Measurements from ENCODE around the gene ORC2. TPM values are rescaled to one million over a fixed set of nuclear protein-coding genes. Genes with fewer than 3 reads are reported as not detected.

ORC2 gene
- total and polyA plus RNA-seq, 10 of the 15 experiments (the other 5 are each of a cell fraction or from before 2014, with no cell fraction given): 6.1 to 36.9 (median 17.6) TPM

GRCh38 chr2:200878289-200878880 lies 85.1 kb downstream of the ORC2 start (continued):
- no peak for TF ChIP-seq PKNOX1 (IDR thresholded peaks at IDR 0.05)
- TF ChIP-seq IRF3 (IDR thresholded peaks at IDR 0.05): no peak
- TF ChIP-seq ATF7 (IDR thresholded peaks at IDR 0.05; ENCODE audit: low read depth): no peak

- Histone ChIP-seq H3K4me3 (no peak overlapping the region), H2AFZ (ENCODE audit: control insufficient read depth, low read depth, low read length) (no peak overlapping the region), H3K4me2 (ENCODE audit: control insufficient read depth, insufficient read depth) (no peak overlapping the region), H4K20me1 (ENCODE audit: control insufficient read depth, insufficient read depth) (no peaks in the 10 kb centered on the region), H3K9ac (ENCODE audit: control insufficient read depth, insufficient read depth, low read length) (no peak overlapping the region), H3K27me3 (replicated peaks in 1 of 2; ENCODE audit: control insufficient read depth in 2 of 2, insufficient read depth in 2 of 2, low read length in 1 of 2) (no peaks in the 10 kb centered on the region), H3K27ac (ENCODE audit: control insufficient read depth, insufficient read depth) (no peak overlapping the region), H3K79me2 (ENCODE audit: control insufficient read depth, insufficient read depth, low read length) (no peaks in the 10 kb centered on the region), H3K36me3 (ENCODE audit: control insufficient read depth in 2 of 2, insufficient read depth in 2 of 2, low read length in 1 of 2) (peaks cover 1 to 13% of the 10 kb centered on the region in 2 experiments; a peak in 3 of 4 replicates), H3K9me3 (replicated peaks; ENCODE audit: control insufficient read depth, insufficient read depth, low read length) (no peaks in the 10 kb centered on the region), H3K4me1 (ENCODE audit: control insufficient read depth, insufficient read depth, low read length) (no peaks in the 10 kb centered on the region)
- BruUV-seq (replicated peaks): no TSS peak
- ChIA-PET SMC1A (ENCODE audit: uncharacterized antibody, unreplicated experiment) (interaction anchor here (0.6 to 1.4 kb wide), 3 partner anchors 10 to 135 kb away, joined by 3 to 4 read pairs (median 3); no protein-coding TSS in a partner anchor), CTCF (interaction anchor here (0.9 to 1.1 kb wide), 2 partner anchors 12 to 24 kb away, joined by 3 to 4 read pairs; partner anchors contain the start of gene NIF3L1), POLR2A (no interaction called here), RAD21 (ENCODE audit: unreplicated experiment) (interaction anchor here (0.7 kb wide), 1 partner anchor 355 kb away, joined by 4 read pairs; no protein-coding TSS in a partner anchor)
- ATAC-seq (no peak), FAIRE-seq (no peak), DNase-seq (ENCODE audit: low read depth, low spot score) (no peak)
- in situ Hi-C loops (cut with MboI): no loop called here
- intact Hi-C loops (cut with micrococcal nuclease; ENCODE audit: unreplicated experiment): no loop called here
- no peak for TF ChIP-seq TCF3 (IDR thresholded peaks at IDR 0.05; ENCODE audit: borderline replicate concordance, insufficient read depth, low read depth, low read length)
- no peak for TF ChIP-seq RFX5 (IDR thresholded peaks at IDR 0.05; ENCODE audit: low read depth, low read length)
- TF ChIP-seq POLR2A (IDR thresholded peaks at IDR 0.05; ENCODE audit: low read depth, low read length): no peak
- TF ChIP-seq HDGF (IDR thresholded peaks at IDR 0.05): no peak
- no peak for TF ChIP-seq YBX1 (IDR thresholded peaks at IDR 0.05)
- no peak for TF ChIP-seq TCF12 (IDR thresholded peaks at IDR 0.05; ENCODE audit: low read depth, low read length)
- TF ChIP-seq IKZF2 (IDR thresholded peaks at IDR 0.05): no peak
- no peak for TF ChIP-seq BRCA1 (IDR thresholded peaks at IDR 0.05; ENCODE audit: low read depth, low read length)
- TF ChIP-seq ZNF217 (IDR thresholded peaks at IDR 0.05): no peak
- no peak for TF ChIP-seq CEBPB (IDR thresholded peaks at IDR 0.05; ENCODE audit: borderline replicate concordance in 1 of 2, low read depth in 2 of 2, low read length in 2 of 2)
- no peak for TF ChIP-seq ZBTB40 (IDR thresholded peaks at IDR 0.05; ENCODE audit: borderline replicate concordance)
- TF ChIP-seq PBX3 (IDR thresholded peaks at IDR 0.05; ENCODE audit: insufficient replicate concordance, low read depth, low read length): no peak
These were observed 86.0 kb downstream of the ORC2 start for GRCh38 chr2:200877443-200877842.

Measured in GM12878 (cell line).